ENCODE results near the gene ZNF775.

DNA sequence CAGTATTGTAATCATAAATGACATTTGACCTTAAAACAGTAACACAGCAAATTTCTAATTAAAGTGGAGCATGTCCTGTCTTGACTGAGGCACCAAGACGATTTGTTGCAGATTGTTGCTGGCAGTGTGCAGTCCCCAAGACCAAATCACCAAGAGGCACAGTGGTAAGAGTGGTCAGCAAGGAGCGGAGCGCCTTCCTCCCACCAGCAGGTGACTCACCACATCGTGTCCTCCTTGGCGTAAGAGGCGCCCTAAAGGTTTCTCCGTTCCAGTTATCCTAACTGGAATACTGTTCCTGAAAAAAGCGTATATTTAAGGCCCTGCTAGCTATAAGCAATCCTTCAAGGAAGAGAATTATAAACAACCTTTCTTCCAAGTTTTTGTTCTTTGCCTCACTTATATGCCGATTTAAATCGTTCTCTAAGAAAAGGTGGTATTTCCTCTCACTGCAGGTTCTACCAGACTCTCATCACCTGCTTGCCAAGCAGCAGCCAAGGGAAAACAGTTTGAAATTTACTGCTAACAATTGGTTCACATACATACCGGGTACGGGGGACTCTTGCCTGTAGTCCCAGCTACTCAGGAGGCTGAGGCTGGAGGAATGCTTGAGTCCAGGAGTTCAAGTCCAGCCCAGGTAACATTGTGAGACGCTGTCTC is 21.2 kb upstream of the ZNF775 start:
- TF ChIP-seq CTCF (conservative IDR thresholded peaks at IDR 0.05; ENCODE audit: low read depth, low read length) (no peak), EZH2 (IDR thresholded peaks at IDR 0.05; ENCODE audit: low read length, unreplicated experiment) (no peak)
